Hepatocyte (in vitro differentiated cells): ENCODE data around the gene GLYATL1B.

ENCODE experiments used
- EZH2 ChIP-seq: fragments of 200-600 bp; sonication (generic); IDR thresholded peaks from 2 replicates; pipeline ENCODE4 v1.6.1; 2016; ENCODE audit warnings: antibody characterized with exemption, mild to moderate bottlenecking, borderline replicate concordance
- TF ChIP-seq, protein P1 (sequence below): fragments of 200-600 bp; sonication (generic); IDR thresholded peaks from 2 replicates; pipeline ENCODE4 v1.5.1; 2016; ENCODE audit warnings: antibody characterized with exemption, mild to moderate bottlenecking; ENCODE audit not compliant: poor library complexity

DNA sequence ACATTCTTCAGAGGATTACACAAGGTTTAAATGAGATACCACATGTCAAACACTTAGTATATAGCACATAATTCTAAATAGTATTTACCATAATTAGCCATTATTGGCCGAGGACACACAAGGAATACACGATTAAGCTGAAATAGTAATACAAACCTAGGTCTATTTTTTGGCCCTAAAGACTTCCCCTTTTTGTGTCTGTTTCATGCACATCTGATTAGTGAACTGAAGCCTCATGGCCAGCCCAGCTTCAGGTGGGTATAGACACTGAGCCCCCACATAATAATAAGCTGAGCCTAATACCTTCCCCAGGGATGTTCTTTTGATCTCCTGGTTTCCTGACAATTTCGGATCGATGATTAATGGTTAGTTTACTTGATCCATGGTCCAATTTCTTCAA, 2.1 kb downstream of the GLYATL1B start:
- TF ChIP-seq, protein P1, sequence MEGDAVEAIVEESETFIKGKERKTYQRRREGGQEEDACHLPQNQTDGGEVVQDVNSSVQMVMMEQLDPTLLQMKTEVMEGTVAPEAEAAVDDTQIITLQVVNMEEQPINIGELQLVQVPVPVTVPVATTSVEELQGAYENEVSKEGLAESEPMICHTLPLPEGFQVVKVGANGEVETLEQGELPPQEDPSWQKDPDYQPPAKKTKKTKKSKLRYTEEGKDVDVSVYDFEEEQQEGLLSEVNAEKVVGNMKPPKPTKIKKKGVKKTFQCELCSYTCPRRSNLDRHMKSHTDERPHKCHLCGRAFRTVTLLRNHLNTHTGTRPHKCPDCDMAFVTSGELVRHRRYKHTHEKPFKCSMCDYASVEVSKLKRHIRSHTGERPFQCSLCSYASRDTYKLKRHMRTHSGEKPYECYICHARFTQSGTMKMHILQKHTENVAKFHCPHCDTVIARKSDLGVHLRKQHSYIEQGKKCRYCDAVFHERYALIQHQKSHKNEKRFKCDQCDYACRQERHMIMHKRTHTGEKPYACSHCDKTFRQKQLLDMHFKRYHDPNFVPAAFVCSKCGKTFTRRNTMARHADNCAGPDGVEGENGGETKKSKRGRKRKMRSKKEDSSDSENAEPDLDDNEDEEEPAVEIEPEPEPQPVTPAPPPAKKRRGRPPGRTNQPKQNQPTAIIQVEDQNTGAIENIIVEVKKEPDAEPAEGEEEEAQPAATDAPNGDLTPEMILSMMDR: no peak
- no peak for TF ChIP-seq EZH2
